ENCODE measurements around the gene ZSCAN9.

DNA sequence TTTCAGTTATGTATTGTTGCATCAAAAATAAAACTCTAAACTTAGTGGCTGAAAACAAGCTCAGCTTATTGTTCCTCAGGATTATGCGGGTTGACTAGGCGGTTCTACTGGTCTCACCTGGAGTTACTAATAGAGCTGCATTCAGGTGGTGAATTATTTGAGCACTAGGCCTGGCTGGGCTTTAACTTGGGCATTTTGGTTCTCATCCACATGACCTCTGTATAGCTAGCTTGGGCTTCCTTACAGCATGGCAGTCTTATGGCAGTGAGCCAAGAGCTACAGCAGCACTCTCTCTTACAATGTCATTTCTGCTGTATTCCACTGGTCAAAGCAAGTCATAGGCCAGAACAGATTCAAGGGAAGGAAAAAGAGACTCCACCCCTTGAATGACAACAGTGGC, 57.9 kb downstream of the ZSCAN9 start:
- TF ChIP-seq, protein P1, sequence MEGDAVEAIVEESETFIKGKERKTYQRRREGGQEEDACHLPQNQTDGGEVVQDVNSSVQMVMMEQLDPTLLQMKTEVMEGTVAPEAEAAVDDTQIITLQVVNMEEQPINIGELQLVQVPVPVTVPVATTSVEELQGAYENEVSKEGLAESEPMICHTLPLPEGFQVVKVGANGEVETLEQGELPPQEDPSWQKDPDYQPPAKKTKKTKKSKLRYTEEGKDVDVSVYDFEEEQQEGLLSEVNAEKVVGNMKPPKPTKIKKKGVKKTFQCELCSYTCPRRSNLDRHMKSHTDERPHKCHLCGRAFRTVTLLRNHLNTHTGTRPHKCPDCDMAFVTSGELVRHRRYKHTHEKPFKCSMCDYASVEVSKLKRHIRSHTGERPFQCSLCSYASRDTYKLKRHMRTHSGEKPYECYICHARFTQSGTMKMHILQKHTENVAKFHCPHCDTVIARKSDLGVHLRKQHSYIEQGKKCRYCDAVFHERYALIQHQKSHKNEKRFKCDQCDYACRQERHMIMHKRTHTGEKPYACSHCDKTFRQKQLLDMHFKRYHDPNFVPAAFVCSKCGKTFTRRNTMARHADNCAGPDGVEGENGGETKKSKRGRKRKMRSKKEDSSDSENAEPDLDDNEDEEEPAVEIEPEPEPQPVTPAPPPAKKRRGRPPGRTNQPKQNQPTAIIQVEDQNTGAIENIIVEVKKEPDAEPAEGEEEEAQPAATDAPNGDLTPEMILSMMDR (IDR thresholded peaks at IDR 0.05), result no peak
- TF ChIP-seq POLR2A (IDR thresholded peaks at IDR 0.05), result no peak
